Adrenal gland (tissue), 12 donors: ENCODE measurements around the gene TOX2. TPM values are rescaled to one million over a fixed set of nuclear protein-coding genes. Genes with fewer than 3 reads are reported as not detected.

ENCODE experiments used
- DNase-seq, 7 donors: peaks; one replicate each; pipeline ENCODE4 v3.0.0-alpha.2; 2019 to 2020
- H3K27ac ChIP-seq, 5 donors: fragments of 200-600 bp; sonication (generic) in 4 of 5; 1 replicate in 3 of 5; 2 replicates in 2 of 5; pipeline versions ENCODE4 v1.5.1 to v1.8.0; 2016 to 2020; ENCODE audit warnings: mild to moderate bottlenecking in 1 of 5
- H3K27me3 ChIP-seq: fragments of 200-600 bp; 2 replicates; pipeline ENCODE4 v1.8.0; 2021
- H3K36me3 ChIP-seq, 2 donors: fragments of 200-600 bp; replicated peaks in 1 of 2; 1 replicate in 1 of 2; 2 replicates in 1 of 2; pipeline versions ENCODE4 v1.5.1 to v1.8.0; 2018 to 2022
- H3K4me1 ChIP-seq, 2 donors: fragments of 200-600 bp; replicated peaks in 1 of 2; 1 replicate in 1 of 2; 2 replicates in 1 of 2; pipeline versions ENCODE4 v1.5.1 to v1.8.0; 2018 to 2021
- H3K4me3 ChIP-seq, 4 donors: fragments of 200-600 bp; sonication (generic) in 3 of 4; one replicate each; pipeline ENCODE4 v1.5.1; 2016 to 2018
- H3K9me3 ChIP-seq, 3 donors: fragments of 200-600 bp; sonication (generic) in 1 of 3; replicated peaks in 1 of 3; 1 replicate in 2 of 3; 2 replicates in 1 of 3; pipeline versions ENCODE4 v1.5.1 to v1.8.0; 2016 to 2021
- POLR2A ChIP-seq, 2 donors: fragments of 450-650 bp; IDR thresholded peaks; one replicate each; pipeline ENCODE4 v1.6.1; 2017; ENCODE audit warnings: antibody characterized with exemption in 2 of 2, mild to moderate bottlenecking in 2 of 2, moderate library complexity in 1 of 2
- WGBS, 4 donors: extraction: QIAGEN DNeasy Blood & Tissue Kit in 2 of 4; methylation state at CpG; one replicate each; pipeline versions ENCODE4 v1.1.5 to v1.1.7; 2013 to 2017; 5-methylcytosine and 5-hydroxymethylcytosine counted together
- intact Hi-C, 2 donors: fragments of 100-400 bp; cut with DNase I; formaldehyde crosslinking; loops; one replicate each; pipeline versions ENCODE4 v1.14.1 to v1.15.0; 2022 to 2023
- polyA plus RNA-seq, 3 donors: library from polyadenylated mRNA; stranded (reverse); fragments of 200-250 nt in 2 of 3; fragments of 350-450 nt in 1 of 3; fragmentation: Illumina TruSeq in 1 of 3; extraction: RNeasy Lipid Tissue Mini Kit (QIAGEN cat#74804) in 1 of 3; gene quantifications; one replicate each; pipeline ENCODE4 v1.2.3, GENCODE V29; 2013 to 2014
- total RNA-seq, 9 donors: library from RNA; depleted of rRNA in 4 of 9; stranded (reverse); fragments of >200 nt in 4 of 9; fragments of 120-200 nt in 1 of 9; fragmentation: NEBNext Ultra II Directional in 1 of 9; extraction: Animal tissue kit (Norgen Biotek cat#: 25700) in 1 of 9; gene quantifications; one replicate each; pipeline versions ENCODE4 v1.1.0 to v1.2.4, GENCODE V29; 2013 to 2023
- TF ChIP-seq, protein P1 (sequence below), 6 experiments: fragments of 450-650 bp in 4 of 6; fragments of 200-600 bp in 2 of 6; sonication (generic) in 1 of 6; IDR thresholded peaks; 1 replicate in 5 of 6; 2 replicates in 1 of 6; pipeline versions ENCODE4 v1.5.1 to v1.8.0; 2016 to 2021; ENCODE audit warnings: antibody characterized with exemption in 6 of 6, mild to moderate bottlenecking in 2 of 6, moderate library complexity in 1 of 6
- donor health status: healthy with polysubstance abuse.
- donor health status: Bipolar disorder and iron deficiency.
- donor health status: DM: yes; HTN: yes; CAD: no.
- donor health status: DM: no; HTN: no; CAD: no.
- donor health status: DM: no; HTN: no; CAD: no.
- donor health status: DM: yes; HTN: yes; CAD: no.

The TOX2 gene
- total and polyA plus RNA-seq, 12 donors: 0.33 to 7.6 (median 2.8) TPM

DNA sequence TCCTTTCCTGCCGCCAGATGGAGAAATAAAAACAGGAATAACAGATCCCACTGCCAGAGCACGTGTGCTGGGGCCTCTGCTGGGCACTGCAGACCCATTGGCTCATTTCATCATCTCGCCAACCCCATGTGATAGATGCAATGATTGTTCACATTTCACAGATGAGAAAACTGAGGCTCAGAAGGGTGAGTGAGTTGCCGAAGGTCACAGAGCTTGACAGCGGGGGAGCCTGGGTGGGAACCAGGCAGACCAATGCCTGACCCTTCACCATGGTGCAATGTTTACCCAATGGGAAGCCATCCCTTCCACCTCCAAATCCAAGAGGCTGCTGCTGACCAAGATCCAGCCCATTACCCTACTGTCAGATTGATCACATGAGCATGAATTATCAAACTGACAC, 167.2 kb downstream of the TOX2 start:
- intact Hi-C loops: loop anchor here in 1 of 2 donors (2.0 to 10.0 kb wide), 2 partner anchors 333 to 637 kb away; no protein-coding TSS in a partner anchor
- Histone ChIP-seq H3K9me3 (no peaks in the 10 kb centered on the region), H3K27me3 (no peaks in the 10 kb centered on the region), H3K27ac (no peak overlapping the region), H3K4me1 (no peaks in the 10 kb centered on the region), H3K36me3 (no peaks in the 10 kb centered on the region), H3K4me3 (no peak overlapping the region)
- no peak for DNase-seq
- TF ChIP-seq, protein P1, sequence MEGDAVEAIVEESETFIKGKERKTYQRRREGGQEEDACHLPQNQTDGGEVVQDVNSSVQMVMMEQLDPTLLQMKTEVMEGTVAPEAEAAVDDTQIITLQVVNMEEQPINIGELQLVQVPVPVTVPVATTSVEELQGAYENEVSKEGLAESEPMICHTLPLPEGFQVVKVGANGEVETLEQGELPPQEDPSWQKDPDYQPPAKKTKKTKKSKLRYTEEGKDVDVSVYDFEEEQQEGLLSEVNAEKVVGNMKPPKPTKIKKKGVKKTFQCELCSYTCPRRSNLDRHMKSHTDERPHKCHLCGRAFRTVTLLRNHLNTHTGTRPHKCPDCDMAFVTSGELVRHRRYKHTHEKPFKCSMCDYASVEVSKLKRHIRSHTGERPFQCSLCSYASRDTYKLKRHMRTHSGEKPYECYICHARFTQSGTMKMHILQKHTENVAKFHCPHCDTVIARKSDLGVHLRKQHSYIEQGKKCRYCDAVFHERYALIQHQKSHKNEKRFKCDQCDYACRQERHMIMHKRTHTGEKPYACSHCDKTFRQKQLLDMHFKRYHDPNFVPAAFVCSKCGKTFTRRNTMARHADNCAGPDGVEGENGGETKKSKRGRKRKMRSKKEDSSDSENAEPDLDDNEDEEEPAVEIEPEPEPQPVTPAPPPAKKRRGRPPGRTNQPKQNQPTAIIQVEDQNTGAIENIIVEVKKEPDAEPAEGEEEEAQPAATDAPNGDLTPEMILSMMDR (IDR thresholded peaks at IDR 0.05): no peak
- TF ChIP-seq POLR2A (IDR thresholded peaks at IDR 0.05): no peak
- WGBS, 4 donors: 48 to 70% (median 61%) methylated on average over 3 to 5 of the region's 5 CpGs

DNA sequence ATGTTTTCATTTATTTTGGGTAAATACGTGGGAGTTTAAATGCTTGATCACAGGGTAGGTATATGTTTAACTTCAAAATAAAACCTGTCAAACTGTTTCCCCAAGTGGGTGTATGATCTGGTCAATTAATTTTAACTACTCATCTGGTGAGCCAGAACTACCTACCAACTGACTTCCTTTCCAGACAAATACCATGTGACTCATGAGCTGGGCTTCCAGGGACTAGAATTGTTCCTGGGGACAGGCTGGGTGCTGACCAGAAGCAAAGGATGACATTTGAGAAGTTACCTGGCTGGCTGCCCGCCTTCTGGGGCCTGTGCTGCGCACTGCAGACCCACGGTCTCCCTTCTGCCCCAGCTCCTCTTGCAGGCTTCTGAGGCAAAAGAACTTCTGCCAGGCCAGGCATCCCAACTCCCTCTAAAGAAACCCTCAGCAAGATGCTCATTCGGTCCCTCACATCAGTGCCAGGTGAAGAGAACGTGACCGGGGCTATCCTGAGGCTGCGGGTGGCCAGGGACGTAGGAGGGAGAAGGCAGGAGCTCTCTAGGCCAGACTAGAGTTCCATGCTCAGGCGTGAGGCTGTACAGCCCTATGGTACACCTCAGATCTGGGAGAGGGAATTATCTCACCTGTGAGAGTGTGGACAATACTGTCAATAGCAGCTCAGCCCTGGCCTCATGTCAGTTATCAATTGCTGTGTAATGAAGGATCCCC, 168.7 kb downstream of the TOX2 start:
- H3K4me3 ChIP-seq: no peak overlapping the region
- 61 to 86% (median 85%) methylated on average over 5 to 10 of the region's 10 CpGs for WGBS, 4 donors
- no peaks in the 10 kb centered on the region for H3K9me3 ChIP-seq
- no peaks in the 10 kb centered on the region for H3K27me3 ChIP-seq
- H3K4me1 ChIP-seq: no peaks in the 10 kb centered on the region
- TF ChIP-seq, protein P1 (IDR thresholded peaks at IDR 0.05): no peak
- TF ChIP-seq POLR2A (IDR thresholded peaks at IDR 0.05): no peak
- H3K27ac ChIP-seq: no peak overlapping the region
- intact Hi-C loops: loop anchor here in 1 of 2 donors (10.0 kb wide), 1 partner anchor 639 kb away; no protein-coding TSS in a partner anchor
- no peaks in the 10 kb centered on the region for H3K36me3 ChIP-seq
- DNase-seq: no peak

DNA sequence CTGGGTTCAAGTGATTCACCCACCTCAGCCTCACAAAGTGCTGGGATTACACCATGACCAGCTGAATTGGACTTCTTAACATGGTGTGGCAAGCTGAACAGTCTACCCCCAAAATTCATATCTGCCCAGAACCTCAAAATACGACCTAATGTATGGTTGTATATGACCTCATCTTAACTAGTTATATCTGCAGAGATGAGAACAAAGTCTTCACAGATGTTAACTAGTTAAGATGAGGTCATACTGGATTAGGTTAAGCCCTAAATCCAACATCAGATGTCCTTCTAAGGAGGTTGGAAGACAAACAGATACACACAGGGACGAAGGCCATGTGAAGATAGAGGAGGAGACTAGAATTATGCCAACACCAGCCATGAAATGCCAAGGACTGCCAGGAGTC, 169.8 kb downstream of the TOX2 start:
- no peak for TF ChIP-seq POLR2A (IDR thresholded peaks at IDR 0.05)
- TF ChIP-seq, protein P1 (IDR thresholded peaks at IDR 0.05): no peak
- no peaks in the 10 kb centered on the region for H3K27me3 ChIP-seq
- no peaks in the 10 kb centered on the region for H3K4me1 ChIP-seq
- H3K9me3 ChIP-seq: no peaks in the 10 kb centered on the region
- H3K4me3 ChIP-seq: no peak overlapping the region
- intact Hi-C loops: loop anchor here in 1 of 2 donors (10.0 kb wide), 1 partner anchor 640 kb away; no protein-coding TSS in a partner anchor
- DNase-seq: no peak
- no peak overlapping the region for H3K27ac ChIP-seq
- H3K36me3 ChIP-seq: no peaks in the 10 kb centered on the region
- 56 to 75% (median 67%) methylated on average over 2 of the region's 2 CpGs for WGBS, 4 donors

DNA sequence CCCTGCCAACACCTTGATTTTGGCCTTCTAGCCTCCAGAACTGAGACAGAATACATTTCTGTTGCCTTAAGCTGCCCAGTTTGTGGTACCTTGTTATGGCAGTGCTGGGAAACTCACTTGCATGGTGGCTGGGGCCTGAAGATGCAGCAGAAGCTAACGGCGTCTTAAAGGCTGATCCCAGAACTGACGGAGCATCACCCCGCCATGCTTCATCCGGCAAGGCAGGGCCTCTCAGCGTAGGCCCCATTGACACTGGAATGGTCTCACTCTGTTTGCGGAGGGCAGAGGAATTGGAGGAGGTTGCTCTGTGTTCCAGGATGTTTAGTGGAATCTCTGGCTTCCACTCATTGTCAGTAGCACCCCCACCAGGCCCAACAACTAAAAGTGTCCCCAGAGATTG, 170.2 kb downstream of the TOX2 start:
- intact Hi-C loops: loop anchor here (5.0 to 10.0 kb wide), 3 partner anchors 243 to 640 kb away; no protein-coding TSS in a partner anchor
- TF ChIP-seq POLR2A (IDR thresholded peaks at IDR 0.05): no peak
- TF ChIP-seq, protein P1 (IDR thresholded peaks at IDR 0.05): no peak
- no peak for DNase-seq
- no peak overlapping the region for H3K27ac ChIP-seq
- 90 to 100% (median 95%) methylated on average over 1 to 7 of the region's 7 CpGs for WGBS, 4 donors
- H3K9me3 ChIP-seq: no peaks in the 10 kb centered on the region
- H3K4me1 ChIP-seq: no peaks in the 10 kb centered on the region
- H3K36me3 ChIP-seq: no peaks in the 10 kb centered on the region
- H3K4me3 ChIP-seq: no peak overlapping the region
- H3K27me3 ChIP-seq: no peaks in the 10 kb centered on the region
